GM19328 (cell line): ENCODE measurements around the gene DIP2B.

Experiments
- ATAC-seq: cut with Tn5 transposase; IDR thresholded peaks from one replicate; pipeline ENCODE4 v1.9.1; 2021; ENCODE audit warnings: mild to moderate bottlenecking, moderate library complexity; ENCODE audit not compliant: unreplicated experiment

Gene DIP2B

DNA sequence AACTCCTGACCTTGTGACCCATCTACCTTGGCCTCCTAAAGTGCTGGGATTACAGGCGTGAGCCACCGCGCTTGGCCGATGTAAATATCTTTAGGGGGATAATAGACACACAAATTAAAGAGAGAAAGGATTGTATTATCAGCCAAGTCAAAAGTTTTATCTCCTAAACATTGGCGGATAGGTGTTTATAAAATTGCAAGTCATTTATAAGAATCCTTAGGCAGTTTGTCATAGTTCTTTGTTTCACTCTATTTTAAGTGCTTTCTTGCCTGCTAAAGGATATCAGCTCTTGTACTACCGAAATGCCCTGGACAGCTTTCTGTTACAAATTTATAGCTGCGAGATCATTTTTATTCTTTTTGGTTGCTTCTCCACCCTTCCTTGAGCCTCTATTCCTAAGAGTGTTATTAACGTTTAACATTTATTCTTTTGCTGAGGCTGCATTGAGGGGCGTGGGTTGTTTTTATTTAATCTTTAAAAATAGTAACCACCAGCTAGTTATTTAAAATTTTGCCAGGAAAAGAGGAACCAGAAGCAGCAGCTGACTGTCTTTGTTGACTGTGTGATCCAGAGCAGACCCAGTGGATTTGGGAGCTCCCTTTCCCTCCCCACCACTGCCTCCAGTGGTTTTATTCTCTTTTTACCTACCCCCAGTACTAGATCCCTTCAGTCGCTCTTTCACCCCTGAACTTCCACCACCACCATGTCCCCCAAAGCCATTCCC, 106.4 kb downstream of the DIP2B start:
- no peak for ATAC-seq

DNA sequence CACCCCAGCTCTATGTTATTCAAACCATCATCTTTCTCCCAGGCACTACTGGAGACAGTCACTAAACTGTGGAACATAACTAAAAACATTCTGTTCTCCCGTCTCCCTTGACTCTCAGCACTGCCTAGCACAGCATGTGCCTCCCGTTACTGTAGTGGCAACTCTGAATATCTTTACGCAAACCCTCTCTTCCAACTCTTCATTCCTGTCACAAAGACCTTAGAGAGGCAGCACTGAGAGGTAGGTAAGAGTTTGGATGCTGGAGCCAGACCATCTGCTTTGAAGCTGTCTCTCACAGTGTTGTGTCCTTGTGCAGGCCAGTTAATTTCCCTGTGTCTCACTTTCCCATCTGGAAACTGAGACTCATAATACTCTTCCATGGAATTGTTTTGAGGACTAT, 108.1 kb downstream of the DIP2B start:
- no peak for ATAC-seq

DNA sequence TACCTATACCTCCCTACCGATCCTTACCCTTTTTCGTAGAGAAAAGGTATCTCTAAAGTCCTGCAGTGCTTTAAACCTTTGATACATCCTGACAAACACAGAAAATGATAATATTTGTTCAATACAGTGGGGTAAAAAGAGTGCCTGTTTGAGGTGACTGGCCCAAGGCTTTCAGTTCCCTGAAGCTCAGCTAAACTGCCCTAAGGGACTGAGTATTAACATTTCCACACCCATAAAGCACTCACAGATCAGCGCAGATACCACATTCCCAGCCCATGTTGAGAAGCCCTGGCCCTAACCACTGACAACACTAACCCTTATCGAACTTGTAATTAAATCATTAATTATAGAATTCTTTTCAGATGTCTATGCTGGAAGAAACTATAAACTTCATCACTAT, 108.7 kb downstream of the DIP2B start:
- no peak for ATAC-seq

DNA sequence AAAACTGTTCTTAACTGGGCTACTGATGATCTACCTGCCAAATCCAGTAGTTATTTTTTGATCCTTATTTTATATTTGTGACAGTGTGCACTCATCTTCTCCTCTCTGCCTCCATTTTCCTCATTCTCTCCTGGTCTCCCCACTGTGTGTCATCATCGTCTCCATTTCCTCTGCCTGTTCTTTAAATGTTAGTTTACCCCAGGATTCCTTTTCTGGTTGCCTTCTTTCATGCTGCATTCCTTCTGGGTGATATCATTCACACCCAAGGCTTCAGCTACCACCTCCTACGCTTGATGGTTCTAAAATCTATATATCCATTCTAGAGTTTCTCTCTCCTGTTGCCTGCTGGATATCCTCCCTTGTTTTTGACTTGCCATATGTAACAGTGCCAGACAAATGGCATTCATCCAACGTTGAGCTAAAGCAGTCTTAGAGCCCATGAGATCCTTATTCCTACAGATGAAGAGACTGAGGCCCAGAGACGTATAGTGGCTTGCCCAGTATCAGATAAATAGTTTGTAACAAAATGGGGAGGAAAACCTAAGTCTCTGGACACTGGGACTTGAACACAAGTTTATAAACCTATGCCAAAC, 109.5 kb downstream of the DIP2B start:
- no peak for ATAC-seq

DNA sequence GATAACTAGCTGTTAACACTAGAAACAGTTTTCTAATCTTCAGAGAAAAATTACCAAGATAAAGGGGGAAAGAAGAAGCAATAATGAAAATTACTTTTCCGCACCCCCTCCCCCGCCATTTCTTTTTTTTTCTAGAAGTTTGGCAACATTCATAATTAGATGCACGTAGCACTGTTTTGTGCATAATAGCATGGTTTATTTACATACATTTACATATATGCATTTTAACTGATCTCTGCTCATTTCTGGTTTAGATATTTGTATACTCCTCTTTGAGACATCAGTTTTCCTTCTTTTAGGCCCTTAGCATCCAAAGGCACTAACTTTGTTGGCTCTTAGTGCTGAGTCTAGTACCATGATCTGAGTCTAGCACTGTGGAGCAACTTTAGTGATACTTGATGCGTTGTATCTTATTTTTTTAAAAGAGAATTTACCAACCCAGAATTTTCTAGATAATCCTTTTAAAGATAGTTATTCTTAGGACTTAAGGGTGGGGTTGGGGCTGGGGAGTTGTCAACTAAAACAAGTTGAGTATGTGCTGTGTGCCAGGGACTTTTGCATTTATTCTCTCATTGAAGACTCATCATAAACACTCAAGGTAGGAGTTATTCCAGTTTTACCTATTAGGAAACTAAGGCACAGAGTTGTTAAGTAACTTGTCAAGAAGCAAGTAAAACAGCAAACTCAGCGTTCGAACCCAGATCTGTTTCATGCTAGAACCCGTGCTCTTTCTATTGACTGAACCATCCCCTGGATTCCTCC, 110.5 kb downstream of the DIP2B start:
- ATAC-seq = no peak

DNA sequence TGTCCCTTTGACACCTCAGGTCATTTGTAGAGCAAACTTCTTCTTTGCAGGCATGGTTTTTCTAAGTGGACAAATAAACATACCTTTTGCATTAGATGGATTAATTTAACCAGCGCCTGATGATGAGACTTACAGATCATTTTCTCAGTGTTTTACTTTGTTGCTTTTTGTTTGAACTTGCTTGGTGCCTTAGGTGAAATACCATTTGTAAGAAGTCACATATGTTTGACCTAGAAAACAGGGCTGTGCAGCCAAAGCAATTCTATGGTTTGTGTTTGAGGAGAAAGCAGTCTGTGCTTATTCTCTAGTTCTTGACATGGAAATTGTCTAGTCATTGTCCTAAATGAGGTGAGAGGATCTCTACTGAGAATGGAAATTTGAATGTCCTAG, 111.1 kb downstream of the DIP2B start:
- no peak for ATAC-seq

DNA sequence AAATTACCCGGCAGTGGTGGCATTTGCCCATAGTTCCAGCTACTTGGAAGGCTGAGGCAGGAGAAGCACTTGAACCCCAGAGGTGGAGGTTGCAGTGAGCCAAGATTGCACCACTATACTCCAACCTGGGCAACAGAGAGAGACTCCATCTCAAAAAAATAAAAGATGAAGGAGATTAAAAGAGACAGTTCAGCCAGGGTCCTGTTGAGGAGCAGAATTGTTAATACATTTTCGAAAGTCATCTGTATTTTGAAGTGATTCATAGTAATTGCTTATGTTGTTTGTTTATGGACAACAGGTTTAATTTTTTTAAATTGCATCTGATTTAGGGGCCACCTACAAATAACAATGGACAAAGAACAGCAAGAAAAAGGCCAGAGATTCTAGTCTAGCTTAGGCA, 112.9 kb downstream of the DIP2B start:
- no peak for ATAC-seq

DNA sequence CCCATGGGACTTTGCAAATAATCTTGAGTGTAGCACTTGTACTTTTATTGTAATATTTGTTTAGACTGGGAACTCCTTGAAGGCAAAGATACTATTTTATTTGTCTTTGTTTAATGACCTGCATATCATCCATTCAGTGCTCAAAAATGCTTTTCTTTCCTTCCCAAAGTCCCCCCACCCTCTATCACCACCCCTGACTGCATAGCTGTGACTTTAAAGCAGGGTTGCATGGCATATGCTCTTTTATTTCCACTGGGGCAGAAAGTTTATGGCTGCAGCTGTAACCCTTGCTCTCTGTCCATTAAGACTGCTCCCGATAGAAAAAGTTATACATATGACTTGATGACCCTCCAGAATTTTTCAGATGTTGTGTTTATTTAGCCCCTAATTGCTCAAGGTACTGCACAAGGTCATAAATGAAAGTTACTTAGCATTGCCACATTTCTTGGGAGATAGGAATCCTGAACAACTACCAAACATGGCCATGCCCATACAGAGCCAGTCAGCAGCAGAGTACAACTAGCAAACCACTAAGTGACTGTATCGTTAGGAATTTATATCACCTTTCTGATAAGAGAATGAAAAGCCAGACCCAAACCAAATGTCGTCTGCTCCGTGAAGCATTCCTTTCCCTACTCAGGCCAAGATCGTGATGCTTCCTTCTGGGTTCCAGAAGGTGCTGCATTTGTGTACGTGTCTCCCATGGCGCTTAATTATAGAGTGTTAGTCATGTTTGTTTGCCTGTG, 114.3 kb downstream of the DIP2B start:
- no peak for ATAC-seq

DNA sequence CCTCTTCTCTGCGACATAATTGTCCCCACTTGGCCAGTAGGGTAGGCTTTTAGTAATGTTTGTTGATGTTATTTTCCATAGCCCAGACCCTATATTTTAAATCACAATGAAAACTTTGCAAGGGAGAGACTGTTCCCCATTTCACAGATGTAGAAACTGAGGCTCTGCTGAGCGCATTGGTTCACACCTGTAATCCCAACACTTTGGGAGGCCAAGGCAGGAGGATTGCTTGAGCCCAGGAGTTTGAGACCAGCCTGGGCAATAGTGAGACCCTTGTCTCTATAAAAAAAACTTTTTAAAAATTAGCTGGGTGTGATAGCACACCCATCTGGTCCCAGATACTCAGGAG, 114.8 kb downstream of the DIP2B start:
- no peak for ATAC-seq

DNA sequence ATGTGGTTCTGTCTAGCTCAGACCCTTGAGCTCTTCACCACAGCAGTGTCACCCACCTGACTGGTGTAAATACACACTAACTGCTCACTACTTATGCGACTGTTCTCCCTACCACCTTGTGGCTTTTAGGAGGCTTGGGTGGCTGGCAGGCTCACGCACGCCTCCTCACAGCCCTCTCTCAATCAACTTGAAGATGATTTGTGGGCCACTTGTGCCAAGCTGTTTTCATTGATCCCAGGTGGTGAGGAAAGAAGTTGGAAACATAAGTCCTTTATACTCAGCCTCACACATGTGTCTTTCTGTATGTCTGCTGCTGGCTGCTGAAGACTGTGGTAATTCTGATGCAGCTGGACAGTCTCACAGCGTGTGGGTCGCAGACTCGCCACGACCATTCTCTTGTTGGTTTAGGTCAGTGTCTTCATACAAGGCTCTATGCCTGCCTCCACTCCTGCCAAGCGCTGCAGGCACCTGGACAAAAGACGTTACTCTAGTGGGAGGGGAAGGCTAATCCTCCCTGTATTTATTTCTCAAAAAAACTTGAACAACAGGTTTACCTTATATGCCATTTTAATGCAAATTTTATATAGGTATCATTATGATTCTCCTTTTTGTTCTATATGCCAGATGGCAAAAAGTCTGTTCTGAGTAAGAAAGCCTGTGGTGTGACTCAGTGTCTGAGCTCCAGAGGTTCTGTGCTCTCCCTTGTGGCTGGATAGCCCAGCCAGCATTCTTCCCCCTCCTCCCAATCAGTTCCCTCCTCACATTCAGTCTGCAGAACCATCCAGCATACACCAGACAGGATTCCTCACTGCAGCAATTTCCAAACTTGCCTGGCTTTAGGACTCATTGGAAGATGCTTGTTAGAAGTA, 115.6 kb downstream of the DIP2B start:
- ATAC-seq = no peak

DNA sequence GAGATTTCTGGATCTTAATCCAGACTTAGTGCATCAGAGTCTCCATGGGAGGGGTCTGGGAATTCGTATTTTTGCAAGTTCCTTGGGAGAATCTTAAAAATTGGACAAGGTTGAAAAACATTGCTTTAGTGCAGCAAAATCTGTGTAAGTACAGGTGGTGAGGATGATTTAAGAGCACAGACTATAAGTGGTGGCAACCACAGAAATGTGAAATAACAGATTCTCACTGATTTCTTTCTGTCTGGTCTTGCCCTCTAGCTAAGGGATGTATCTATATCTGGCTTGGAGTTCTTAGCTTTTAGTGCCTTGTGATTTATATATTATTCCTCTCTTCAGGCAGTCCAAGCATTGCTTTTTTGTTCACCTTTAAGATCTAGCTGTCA, 116.2 kb downstream of the DIP2B start:
- no peak for ATAC-seq

DNA sequence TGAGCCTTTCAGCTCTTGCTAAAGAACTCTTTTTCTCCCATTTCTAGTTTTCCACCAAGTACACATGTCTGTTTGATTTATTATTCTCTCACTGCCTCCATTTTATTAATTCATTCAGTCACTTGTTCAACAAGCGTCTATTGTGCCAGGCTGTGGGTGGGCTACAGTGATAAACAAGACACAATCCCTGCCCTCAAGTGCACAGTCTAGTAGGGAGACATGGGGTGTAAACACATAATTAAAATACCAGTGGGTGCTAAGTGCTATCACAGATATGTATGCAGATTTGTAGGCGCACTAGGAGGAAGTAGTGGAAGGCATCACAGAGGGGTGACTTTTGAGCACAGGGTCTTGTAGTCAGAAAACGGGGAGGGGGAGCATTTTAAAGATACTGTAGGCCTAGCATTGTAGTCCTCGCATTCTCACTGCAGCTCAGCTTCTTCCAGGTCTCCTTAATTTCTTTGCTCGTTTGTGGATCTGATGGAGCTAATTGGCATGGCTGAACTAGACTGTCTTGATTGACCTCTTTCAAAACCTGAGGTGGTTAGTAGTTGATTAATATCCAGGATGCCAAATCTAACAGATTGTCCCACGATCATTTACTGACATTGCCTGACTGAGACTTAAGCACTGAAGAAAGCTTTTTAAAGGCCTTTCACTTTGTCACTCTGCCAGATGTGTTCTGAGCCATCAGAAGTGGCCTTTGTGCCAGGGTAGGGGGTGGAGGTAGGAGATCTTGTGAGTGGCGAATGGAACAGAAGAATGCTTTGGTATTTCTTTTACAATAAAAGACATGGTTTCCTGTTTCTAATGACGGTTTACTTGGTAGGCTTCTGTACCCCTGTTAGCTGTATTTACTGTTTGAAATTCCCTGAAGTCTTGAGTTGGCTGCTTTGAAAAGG, 116.9 kb downstream of the DIP2B start:
- ATAC-seq = no peak

DNA sequence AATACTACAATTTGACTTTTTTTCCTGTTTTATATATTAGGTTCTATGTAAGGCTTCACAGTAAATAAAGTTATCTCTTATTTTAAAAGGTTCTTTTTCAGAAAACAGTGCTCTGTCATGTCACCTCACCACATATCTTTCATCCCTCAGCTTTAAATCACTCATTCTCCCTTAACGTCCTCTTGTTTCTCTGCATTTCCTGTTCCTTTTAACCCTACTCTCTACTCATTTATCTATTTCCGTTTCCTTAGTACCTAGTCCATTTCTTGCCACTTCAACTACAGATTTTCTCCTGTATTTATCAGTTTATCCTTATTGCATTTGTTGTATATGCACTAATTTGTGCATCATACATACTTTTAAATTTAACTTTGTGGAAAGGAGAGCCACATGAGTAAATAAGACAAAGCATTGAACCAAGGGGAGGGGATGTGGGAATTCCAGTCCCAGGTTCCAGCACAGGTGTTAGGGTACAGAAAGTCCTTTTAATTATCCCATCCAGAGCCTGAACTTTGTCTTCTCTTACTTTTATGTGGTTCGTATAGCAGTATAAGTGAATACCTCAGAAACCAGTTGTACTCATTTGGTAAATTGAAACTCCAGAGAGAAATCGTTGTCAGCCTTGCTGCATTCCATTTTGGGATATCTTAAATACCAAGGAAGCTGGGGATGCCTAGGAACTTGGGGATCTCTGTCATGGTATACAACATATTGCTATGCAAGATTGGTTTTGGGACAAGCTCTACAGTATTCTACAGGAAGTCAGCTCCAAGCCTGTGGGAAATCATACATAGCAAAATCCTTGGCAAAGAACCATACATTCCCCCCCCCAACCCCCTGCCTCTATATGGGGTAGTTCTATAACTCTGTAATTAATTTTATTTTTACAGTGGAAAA, 120.5 kb downstream of the DIP2B start:
- ATAC-seq = no peak

DNA sequence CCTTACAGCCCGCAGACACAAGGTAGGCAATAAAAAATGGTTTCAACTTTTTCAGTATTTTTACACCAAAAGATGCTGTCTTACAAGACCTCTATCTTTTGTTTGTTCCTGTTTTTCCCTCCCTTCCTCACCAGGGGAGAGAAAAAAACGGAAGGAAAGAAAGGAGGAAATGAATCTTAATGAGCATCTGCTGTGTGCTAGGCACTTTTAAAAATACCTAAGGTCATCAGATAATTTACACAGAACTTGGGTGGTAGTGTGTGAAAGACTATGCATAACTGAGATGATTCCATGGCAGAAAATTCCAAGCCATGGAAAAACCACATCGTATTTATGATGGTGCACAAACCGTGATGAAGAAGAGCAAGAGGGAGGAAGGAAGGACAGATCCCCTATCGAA, 121.2 kb downstream of the DIP2B start:
- no peak for ATAC-seq

DNA sequence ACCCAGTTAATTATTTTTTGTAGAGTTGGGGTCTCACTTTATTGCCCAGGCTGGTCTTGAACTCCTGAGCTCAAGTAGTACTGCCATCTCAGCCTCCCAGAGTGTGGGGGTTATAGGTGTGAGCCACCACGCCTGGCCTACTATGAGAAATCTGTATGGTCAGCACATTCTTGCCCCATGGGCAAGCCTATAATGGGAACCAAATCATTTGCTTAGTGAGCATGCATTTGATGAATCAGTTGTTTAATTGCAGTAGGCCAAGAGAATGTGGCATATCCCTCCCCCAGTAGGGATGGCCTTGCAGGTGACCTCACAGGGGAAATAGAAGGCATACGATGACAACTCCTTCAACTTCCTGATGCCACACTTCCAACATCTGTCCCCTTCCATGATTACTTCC, 122.7 kb downstream of the DIP2B start:
- ATAC-seq = no peak

DNA sequence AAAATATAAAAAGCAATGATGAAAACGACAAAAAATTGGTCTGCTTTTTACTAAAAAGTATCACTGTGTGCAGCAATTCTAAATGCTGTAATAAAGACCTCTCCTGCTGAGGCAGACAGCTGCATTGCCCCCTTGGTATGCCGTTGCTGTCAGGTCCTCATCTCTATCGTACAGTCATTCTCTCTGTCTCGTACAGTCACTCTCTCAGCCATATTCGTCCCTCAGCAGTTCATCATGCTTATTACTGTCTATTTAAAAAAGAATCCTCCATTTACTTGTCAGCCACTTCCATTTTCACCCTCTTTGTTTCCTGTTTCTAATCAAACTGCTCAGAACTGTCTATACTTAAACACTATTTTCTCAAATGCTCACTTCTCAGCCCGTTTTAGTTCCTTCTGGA, 123.6 kb downstream of the DIP2B start:
- no peak for ATAC-seq

DNA sequence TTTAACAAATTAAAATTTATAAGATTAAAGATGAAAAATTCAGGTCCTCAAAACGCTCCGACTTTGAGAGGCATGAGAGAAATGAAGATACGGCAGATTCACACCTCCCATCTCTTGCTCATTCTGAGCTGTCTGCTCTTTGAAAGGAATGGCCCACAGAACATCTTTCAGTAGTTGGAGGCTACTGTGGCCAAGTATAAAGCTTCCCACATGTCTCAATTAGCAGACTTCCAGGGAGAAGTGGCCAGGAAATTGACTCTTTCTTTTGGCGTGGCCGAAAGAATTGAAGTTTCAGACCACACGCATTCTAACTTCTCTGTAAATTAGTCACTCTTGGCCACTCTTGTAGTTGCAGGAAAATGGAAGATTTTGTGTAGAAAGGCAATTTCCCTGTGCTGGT, 129.2 kb downstream of the DIP2B start:
- no peak for ATAC-seq

DNA sequence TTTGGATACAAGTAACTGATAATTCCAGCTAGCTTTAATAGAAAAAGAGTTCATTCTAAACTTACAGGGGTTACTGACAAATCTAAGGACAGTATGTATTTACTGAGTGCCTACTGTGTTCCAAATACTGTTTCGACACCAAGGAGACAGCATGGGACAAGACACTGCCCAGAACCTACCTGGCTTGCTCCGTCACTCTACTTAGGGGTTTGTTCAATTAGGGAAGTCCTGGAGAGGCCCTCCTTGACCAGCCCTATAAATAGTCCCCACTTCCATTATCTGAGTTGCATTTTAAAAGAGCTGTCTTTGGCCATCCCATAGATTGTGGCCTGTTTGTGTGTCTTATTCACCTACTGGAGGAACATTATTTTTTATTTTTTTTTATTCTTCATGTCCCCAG, 129.6 kb downstream of the DIP2B start:
- ATAC-seq = no peak

DNA sequence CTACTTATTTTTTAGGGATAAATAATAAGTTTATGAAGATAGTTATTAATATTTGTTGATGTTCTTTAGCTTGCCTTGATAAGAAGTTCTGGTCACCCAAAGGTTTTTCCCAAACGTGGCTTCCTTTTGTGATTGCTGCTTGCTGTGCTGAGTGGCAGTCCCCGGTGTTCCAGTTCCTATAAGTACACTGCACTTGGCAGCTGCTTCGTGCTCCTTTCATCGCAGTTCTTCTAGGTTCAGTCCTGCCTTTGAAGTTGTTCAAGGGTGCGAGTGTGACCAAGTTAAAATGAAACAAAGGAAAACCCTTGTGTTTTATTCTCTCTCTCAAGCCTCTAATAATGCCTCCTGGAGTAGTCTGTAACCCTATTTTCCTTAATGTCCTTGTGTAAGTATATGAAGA, 130.6 kb downstream of the DIP2B start:
- ATAC-seq = no peak
